Dendritic cell treated with granulocyte-macrophage colony-stimulating factor and Interleukin-4, amounts not matched to agents 40 ng/mL and 50 ng/mL, for 4 days (primary cell): Measurements from ENCODE around the gene C16orf87.
"Not testable (repeated sequence)": the region's sequence is repeated elsewhere in the genome, so short reads cannot be mapped to it uniquely, and the experiment has no call there.

Experiments used
- H3K27ac Mint-ChIP-seq: one replicate; pipeline ENCODE4 v1.8.0; 2022; ENCODE audit warnings: mild to moderate bottlenecking, mixed read lengths
- H3K27me3 Mint-ChIP-seq: one replicate; pipeline ENCODE4 v1.8.0; 2022; ENCODE audit warnings: mild to moderate bottlenecking, mixed read lengths
- H3K36me3 Mint-ChIP-seq: one replicate; pipeline ENCODE4 v1.8.0; 2022; ENCODE audit warnings: low read depth, mixed read lengths
- H3K4me1 Mint-ChIP-seq: one replicate; pipeline ENCODE4 v1.8.0; 2022; ENCODE audit warnings: low read depth, mixed read lengths
- H3K4me3 Mint-ChIP-seq: one replicate; pipeline ENCODE4 v1.8.0; 2022; ENCODE audit warnings: mild to moderate bottlenecking, moderate library complexity, mixed read lengths
- H3K9me3 Mint-ChIP-seq: one replicate; pipeline ENCODE4 v1.8.0; 2022; ENCODE audit warnings: mixed read lengths
- intact Hi-C: fragments of 100-400 bp; cut with micrococcal nuclease; formaldehyde crosslinking; loops from one replicate; pipeline ENCODE4 v1.15.0; 2022

The C16orf87 gene, protein sequence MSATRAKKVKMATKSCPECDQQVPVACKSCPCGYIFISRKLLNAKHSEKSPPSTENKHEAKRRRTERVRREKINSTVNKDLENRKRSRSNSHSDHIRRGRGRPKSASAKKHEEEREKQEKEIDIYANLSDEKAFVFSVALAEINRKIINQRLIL

DNA sequence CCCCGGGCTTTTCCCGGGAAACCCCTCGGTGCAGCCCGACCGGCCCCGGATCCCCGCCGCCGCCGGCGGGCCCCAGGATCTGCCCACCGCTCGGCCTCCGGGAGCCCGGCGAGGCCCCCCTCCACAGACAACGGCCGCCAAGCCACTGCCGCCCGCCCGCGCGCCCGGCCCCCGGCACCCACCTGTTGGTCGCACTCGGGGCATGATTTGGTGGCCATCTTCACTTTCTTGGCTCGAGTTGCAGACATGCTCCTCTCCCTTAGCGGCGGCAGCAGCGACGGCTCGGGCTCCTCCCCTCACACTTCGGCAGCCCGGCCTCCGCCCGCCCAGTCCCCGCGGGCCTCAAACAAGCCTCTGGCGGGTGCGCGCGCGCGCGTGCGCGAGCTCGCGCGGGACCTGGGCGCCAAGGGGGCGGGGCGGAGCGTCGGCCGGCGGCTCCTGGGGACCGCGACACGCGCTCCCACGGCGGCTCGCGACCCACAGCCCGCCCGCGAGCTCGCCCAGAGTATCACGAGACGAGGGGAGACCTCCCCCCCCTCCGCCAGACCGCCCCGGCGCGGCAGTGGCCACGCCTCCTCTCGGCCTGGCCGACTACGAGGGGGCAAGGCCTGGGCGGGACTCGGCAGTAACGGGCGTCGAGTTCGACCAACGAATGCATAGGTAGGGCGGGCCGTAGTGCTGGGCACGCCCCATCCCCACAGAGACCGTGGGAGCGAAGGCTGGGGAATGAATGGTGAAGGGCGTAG lies at the start of gene C16orf87:
TSS of gene C16orf87 (minus strand) at position 279 of the 746 bp plus-strand sequence. CDS start at position 248, 31 bp downstream.
- intact Hi-C loops, result loop anchor here (2.0 kb wide), 3 partner anchors 40 to 630 kb away; partner anchors contain the start of genes ITFG1 and PHKB
- H3K9me3 Mint-ChIP-seq, result no peaks in the 10 kb centered on the region

DNA sequence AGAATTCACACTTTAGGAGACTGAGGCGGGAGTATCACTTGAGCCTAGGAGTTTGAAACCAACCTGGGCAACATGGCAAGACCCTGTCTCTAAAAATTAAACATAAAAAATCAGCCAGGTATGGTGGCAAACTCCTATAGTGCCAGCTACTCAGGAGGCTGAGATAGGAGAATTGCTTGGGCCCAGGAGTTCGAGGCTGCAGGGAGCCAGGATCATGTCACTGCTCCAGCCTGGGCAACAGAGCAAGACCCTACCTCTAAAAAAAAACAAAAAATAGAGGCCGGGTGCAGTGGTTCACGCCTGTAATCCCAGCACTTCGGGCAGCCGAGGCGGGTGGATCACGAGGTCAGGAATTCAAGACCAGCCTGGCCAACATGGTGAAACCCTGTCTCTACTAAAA lies 44.3 kb upstream of the C16orf87 start:
- Mint-ChIP-seq H3K4me3 (no peak overlapping the region), H3K9me3 (no peaks in the 10 kb centered on the region), H3K27me3 (no peaks in the 10 kb centered on the region), H3K27ac (no peak overlapping the region), H3K36me3 (no peaks in the 10 kb centered on the region), H3K4me1 (peaks cover 7% of the 10 kb centered on the region)
- intact Hi-C loops, result no loop called here

More for the DNA sequence above, at the start of gene C16orf87:
- H3K27ac Mint-ChIP-seq, result peak within 1 kb of the TSS; percentile 88
- peaks cover 19% of the 10 kb centered on the region for H3K4me1 Mint-ChIP-seq
- H3K27me3 Mint-ChIP-seq, result no peaks in the 10 kb centered on the region
- peaks cover 8% of the 10 kb centered on the region for H3K36me3 Mint-ChIP-seq
- peak within 1 kb of the TSS; percentile 82 for H3K4me3 Mint-ChIP-seq

- Mint-ChIP-seq H3K9me3 (no peaks in the 10 kb centered on the region), H3K4me1 (peaks cover 15% of the 10 kb centered on the region), H3K36me3 (no peaks in the 10 kb centered on the region), H3K4me3 (no peak overlapping the region), H3K27ac (no peak overlapping the region), H3K27me3 (no peaks in the 10 kb centered on the region)
- intact Hi-C loops, result no loop called here
Observed at GRCh38 chr16:46873201-46873600, 42.2 kb upstream of the C16orf87 start.

DNA sequence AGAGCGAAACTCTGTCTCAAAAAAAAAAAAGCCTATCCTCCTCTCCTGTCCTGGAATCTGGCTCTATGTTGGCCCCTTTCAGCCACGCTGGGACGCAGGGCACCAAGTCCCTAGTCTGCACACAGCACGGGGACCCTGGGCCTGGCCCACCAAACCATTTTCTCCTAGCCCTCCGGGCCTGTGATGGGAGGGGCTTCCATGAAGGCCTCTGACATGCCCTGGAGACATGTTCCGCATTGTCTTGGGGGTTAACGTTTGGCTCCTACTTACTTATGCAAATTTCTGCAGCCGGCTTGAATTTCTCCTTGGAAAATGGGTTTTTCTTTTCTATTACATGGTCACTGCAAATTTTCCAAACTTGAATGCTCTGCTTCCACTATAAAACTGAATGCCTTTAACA lies 40.6 kb upstream of the C16orf87 start:
- intact Hi-C loops, result no loop called here
- no peak overlapping the region for H3K27ac Mint-ChIP-seq
- H3K4me1 Mint-ChIP-seq, result peaks cover 26% of the 10 kb centered on the region
- H3K9me3 Mint-ChIP-seq, result no peaks in the 10 kb centered on the region
- H3K36me3 Mint-ChIP-seq, result no peaks in the 10 kb centered on the region
- H3K27me3 Mint-ChIP-seq, result no peaks in the 10 kb centered on the region
- H3K4me3 Mint-ChIP-seq, result no peak overlapping the region

- H3K4me3 Mint-ChIP-seq, intact Hi-C loops, H3K27me3 Mint-ChIP-seq, H3K27ac Mint-ChIP-seq, H3K9me3 Mint-ChIP-seq, H3K36me3 Mint-ChIP-seq: not testable (repeated sequence)
- peaks cover 38% of the 10 kb centered on the region for H3K4me1 Mint-ChIP-seq
Observed at GRCh38 chr16:46868891-46869290, 37.9 kb upstream of the C16orf87 start.

DNA sequence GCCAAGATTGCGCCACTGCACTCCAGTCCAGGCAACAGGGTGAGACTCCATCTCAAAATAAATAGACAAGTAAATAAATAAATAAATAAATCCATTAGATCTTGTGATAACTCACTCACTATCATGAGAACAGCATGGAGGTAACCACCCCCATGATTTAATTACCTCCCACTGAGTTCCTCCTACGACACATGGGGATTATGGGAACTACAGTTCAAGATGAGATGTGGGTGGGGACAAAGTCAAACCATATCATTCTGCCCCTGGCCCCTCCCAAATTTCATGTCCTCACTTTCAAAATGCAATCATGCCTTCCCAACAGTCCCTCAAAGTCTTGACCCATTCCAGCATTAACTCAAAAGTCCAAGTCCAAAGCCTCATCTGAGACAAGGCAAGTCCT lies 36.5 kb upstream of the C16orf87 start:
- H3K4me3 Mint-ChIP-seq, H3K27me3 Mint-ChIP-seq, H3K27ac Mint-ChIP-seq, intact Hi-C loops, H3K9me3 Mint-ChIP-seq, H3K36me3 Mint-ChIP-seq: not testable (repeated sequence)
- peaks cover 38% of the 10 kb centered on the region for H3K4me1 Mint-ChIP-seq

DNA sequence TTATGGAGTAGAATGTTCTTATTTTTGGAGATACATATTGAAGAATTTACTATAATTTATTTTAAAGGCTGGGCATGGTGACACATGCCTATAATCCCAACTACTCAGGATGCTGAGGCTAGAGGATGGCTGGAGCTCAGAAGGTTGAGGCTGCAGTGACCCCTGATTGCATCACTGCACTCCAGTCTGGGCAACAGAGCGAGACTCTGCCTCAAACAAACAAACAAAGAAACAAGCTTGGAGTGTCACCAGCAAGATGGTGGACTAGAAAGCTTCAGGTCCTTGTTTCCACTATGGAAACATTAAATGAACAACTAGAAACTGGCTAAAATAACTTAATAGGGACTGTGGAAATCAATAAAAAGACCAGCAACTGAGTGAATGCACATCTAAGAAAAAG lies 35.3 kb upstream of the C16orf87 start:
- H3K36me3 Mint-ChIP-seq, result no peaks in the 10 kb centered on the region
- no peak overlapping the region for H3K27ac Mint-ChIP-seq
- no peaks in the 10 kb centered on the region for H3K27me3 Mint-ChIP-seq
- H3K4me3 Mint-ChIP-seq, result no peak overlapping the region
- H3K9me3 Mint-ChIP-seq, result peaks cover 11% of the 10 kb centered on the region
- H3K4me1 Mint-ChIP-seq, result peaks cover 38% of the 10 kb centered on the region
- intact Hi-C loops, result no loop called here

- peaks cover 17% of the 10 kb centered on the region for H3K9me3 Mint-ChIP-seq
- intact Hi-C loops, result no loop called here
- no peak overlapping the region for H3K27ac Mint-ChIP-seq
- H3K36me3 Mint-ChIP-seq, result no peaks in the 10 kb centered on the region
- no peaks in the 10 kb centered on the region for H3K27me3 Mint-ChIP-seq
- peaks cover 28% of the 10 kb centered on the region for H3K4me1 Mint-ChIP-seq
- no peak overlapping the region for H3K4me3 Mint-ChIP-seq
Observed at GRCh38 chr16:46862555-46863447, 31.8 kb upstream of the C16orf87 start.

DNA sequence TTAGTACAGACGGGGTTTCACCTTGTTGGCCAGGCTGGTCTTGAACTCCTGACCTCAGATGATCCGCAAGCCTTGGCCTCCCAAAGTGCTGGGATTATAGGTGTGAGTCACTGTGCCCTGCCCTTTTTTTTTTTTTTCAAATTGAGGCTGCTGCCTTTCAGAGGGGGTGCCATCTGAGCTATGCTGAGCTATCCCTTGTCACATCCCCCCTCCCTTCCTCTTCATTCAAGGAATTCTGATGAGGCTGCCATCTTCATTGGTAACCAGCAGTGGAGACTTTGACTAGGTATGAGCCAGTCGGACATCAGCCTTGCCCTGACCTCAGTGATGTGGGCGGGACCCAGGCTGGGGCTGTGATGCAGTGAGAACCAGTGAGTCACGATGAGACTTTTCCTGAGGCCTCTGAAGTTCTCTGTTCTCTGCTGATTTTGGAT lies 28.8 kb upstream of the C16orf87 start:
- no peaks in the 10 kb centered on the region for H3K36me3 Mint-ChIP-seq
- H3K4me3 Mint-ChIP-seq, result no peak overlapping the region
- H3K4me1 Mint-ChIP-seq, result peaks cover 16% of the 10 kb centered on the region
- intact Hi-C loops, result no loop called here
- no peak overlapping the region for H3K27ac Mint-ChIP-seq
- H3K9me3 Mint-ChIP-seq, result peaks cover 17% of the 10 kb centered on the region
- H3K27me3 Mint-ChIP-seq, result no peaks in the 10 kb centered on the region

- no peak overlapping the region for H3K4me3 Mint-ChIP-seq
- H3K4me1 Mint-ChIP-seq, result peaks cover 9% of the 10 kb centered on the region
- H3K27me3 Mint-ChIP-seq, result no peaks in the 10 kb centered on the region
- no peak overlapping the region for H3K27ac Mint-ChIP-seq
- intact Hi-C loops, result no loop called here
- H3K9me3 Mint-ChIP-seq, result peaks cover 17% of the 10 kb centered on the region
- no peaks in the 10 kb centered on the region for H3K36me3 Mint-ChIP-seq
Observed at GRCh38 chr16:46858151-46858550, 27.2 kb upstream of the C16orf87 start.

GRCh38 chr16:46857368-46857945 lies 26.5 kb upstream of the C16orf87 start:
- no peak overlapping the region for H3K4me3 Mint-ChIP-seq
- peaks cover 9% of the 10 kb centered on the region for H3K4me1 Mint-ChIP-seq
- intact Hi-C loops, result no loop called here
- H3K27ac Mint-ChIP-seq, result no peak overlapping the region
- H3K36me3 Mint-ChIP-seq, result no peaks in the 10 kb centered on the region
- no peaks in the 10 kb centered on the region for H3K27me3 Mint-ChIP-seq
- H3K9me3 Mint-ChIP-seq, result peaks cover 12% of the 10 kb centered on the region

GRCh38 chr16:46855389-46855788 lies 24.4 kb upstream of the C16orf87 start:
- intact Hi-C loops, result no loop called here
- Mint-ChIP-seq H3K4me1 (peaks cover 9% of the 10 kb centered on the region), H3K36me3 (no peaks in the 10 kb centered on the region), H3K27me3 (no peaks in the 10 kb centered on the region), H3K4me3 (no peak overlapping the region), H3K9me3 (peaks cover 7% of the 10 kb centered on the region), H3K27ac (no peak overlapping the region)

DNA sequence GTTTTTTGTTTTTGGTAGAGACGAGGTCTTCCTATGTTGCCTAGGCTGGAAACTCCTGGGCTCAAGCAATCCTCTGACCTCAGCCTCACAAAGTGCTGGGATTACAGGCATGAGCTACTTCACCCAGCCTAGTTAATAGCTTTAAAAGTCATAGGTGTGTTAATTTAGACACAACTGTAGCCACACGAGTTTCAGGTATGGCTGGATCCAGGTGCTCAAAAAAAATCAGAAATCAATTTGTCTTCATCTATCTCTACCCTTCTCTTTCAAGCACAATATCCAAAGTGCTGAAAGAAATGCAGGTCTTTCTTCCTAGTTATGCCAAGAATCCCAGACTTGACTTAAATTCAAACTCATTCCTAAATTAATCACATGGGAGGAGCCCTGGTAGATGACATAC lies 23.9 kb upstream of the C16orf87 start:
- intact Hi-C loops, result loop anchor here (1.0 kb wide), 2 partner anchors 54 to 74 kb away; no protein-coding TSS in a partner anchor
- no peaks in the 10 kb centered on the region for H3K36me3 Mint-ChIP-seq
- peaks cover 4% of the 10 kb centered on the region for H3K4me1 Mint-ChIP-seq

More for the DNA sequence above, 23.9 kb upstream of the C16orf87 start:
- no peak overlapping the region for H3K27ac Mint-ChIP-seq
- no peaks in the 10 kb centered on the region for H3K27me3 Mint-ChIP-seq
- peaks cover 2% of the 10 kb centered on the region for H3K9me3 Mint-ChIP-seq
- H3K4me3 Mint-ChIP-seq, result no peak overlapping the region
